Measurements from ENCODE around the gene NR2E3. TPM values are rescaled to one million over a fixed set of nuclear protein-coding genes. Genes with fewer than 3 reads are reported as not detected.

Gene NR2E3
- 1.2 TPM for total RNA-seq

DNA sequence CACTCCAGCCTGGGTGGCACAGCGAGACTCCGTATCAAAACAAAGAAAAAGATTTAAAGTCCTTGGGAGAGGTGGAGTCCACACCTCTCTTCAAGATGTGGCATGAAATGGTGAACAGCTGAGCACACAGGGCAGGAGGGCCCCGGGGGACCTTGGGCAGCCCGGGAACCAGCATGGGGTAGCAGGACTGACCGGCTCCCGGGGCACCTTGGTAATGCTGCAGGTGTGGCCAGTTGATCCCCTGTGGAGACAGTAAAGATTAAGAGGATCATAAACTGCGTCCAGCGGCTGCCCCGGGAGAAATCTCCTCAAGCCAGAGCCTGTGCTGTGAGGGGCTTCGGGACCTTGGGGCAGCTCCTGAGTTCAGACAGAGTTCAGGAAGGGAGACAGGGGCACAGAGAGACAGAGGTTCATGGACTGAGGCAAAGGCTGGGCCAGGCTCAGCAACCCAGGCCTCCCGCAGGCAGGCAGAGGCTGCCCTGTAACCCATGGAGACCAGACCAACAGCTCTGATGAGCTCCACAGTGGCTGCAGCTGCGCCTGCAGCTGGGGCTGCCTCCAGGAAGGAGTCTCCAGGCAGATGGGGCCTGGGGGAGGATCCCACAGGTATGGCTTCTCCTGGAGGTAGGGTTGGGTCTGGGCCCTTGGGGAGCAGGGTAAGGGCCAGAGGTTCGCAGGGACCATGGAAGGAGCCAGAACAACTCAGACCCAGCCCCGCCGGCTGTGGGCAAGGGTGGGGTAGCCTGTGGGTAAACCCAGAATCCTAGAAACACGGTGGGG, at the start of gene NR2E3:
NR2E3 (plus strand) TSS at position 299 of the 780 bp plus-strand sequence; CDS start at position 489, 190 bp downstream.

Small RNAs within 50 kb of the gene (small RNA-seq; reads per million reads assigned to genes)
- not detected for gene RNA5SP399 (ENCODE audit: low replicate concordance)

Data from metanephros (tissue), 2 donors.